Measurements from ENCODE around the gene CISH. TPM values are rescaled to one million over a fixed set of nuclear protein-coding genes. Genes with fewer than 3 reads are reported as not detected.

The CISH gene
- total and polyA plus RNA-seq, 2 of the 4 experiments (the other 2 are of a cell fraction): 0.90 to 4.0 TPM

GRCh38 chr3:50633230-50633790 lies 21.7 kb upstream of the CISH start:
- no peaks in the 10 kb centered on the region for H3K4me1 ChIP-seq (ENCODE audit: control insufficient read depth, insufficient read depth, low read length)
- H2AK5ac ChIP-seq (ENCODE audit: low read depth, low read length): no peak overlapping the region
- H2AFZ ChIP-seq (replicated peaks; ENCODE audit: low read length, poor library complexity): no peak overlapping the region
- 100% methylated on average over 1 of the region's 5 CpGs; no CpG with 5 or more reads in 1 of the 2 experiments for WGBS, 2 experiments (ENCODE audit: extremely low coverage in 2 of 2, insufficient read length in 1 of 2)
- no peak overlapping the region for H3K9ac ChIP-seq (ENCODE audit: low read depth, low read length)
- no peak overlapping the region for H4K8ac ChIP-seq (ENCODE audit: low read depth in 2 of 2, low read length in 2 of 2)
- H3K27ac ChIP-seq (ENCODE audit: insufficient read depth, low read length): no peak overlapping the region
- H3K4me3 ChIP-seq (ENCODE audit: insufficient read depth, low read depth, low read length): no peak overlapping the region
- DNase-seq (no peak), ATAC-seq (ENCODE audit: low read depth) (no peak)
- intact Hi-C loops (cut with micrococcal nuclease) (no loop called here), in situ Hi-C loops (cut with MboI; ENCODE audit: low sequenced_read_pairs) (no loop called here), dilution Hi-C loops (cut with HindIII; ENCODE audit: low sequenced_read_pairs, unreplicated experiment) (no loop called here)
- H3K14ac ChIP-seq (replicated peaks; ENCODE audit: low read depth, low read length): no peak overlapping the region
- H2BK120ac ChIP-seq (ENCODE audit: low read depth, low read length): no peak overlapping the region
- no peak overlapping the region for H4K5ac ChIP-seq (ENCODE audit: low read depth, low read length)
- CTCF ChIA-PET: no interaction called here
- BruUV-seq (replicated peaks): no TSS peak
- no peak overlapping the region for H3K18ac ChIP-seq (ENCODE audit: low read depth, low read length)
- H3K23ac ChIP-seq (ENCODE audit: low read depth, low read length): no peak overlapping the region
- no peaks in the 10 kb centered on the region for H3K9me3 ChIP-seq (ENCODE audit: control insufficient read depth, insufficient read depth, low read length)
- no peak overlapping the region for H2BK5ac ChIP-seq (ENCODE audit: low read depth, low read length, poor library complexity, severe bottlenecking)
- no peak overlapping the region for H3K4me2 ChIP-seq (ENCODE audit: low read depth, low read length)
- H3K79me1 ChIP-seq (ENCODE audit: low read depth in 1 of 2, low read length in 2 of 2): no peaks in the 10 kb centered on the region
- no peak for TF ChIP-seq CEBPB (IDR thresholded peaks at IDR 0.05; ENCODE audit: low read depth, low read length)
- no peak for TF ChIP-seq MAFK (IDR thresholded peaks at IDR 0.05; ENCODE audit: low read depth, low read length)
- TF ChIP-seq, protein P1, sequence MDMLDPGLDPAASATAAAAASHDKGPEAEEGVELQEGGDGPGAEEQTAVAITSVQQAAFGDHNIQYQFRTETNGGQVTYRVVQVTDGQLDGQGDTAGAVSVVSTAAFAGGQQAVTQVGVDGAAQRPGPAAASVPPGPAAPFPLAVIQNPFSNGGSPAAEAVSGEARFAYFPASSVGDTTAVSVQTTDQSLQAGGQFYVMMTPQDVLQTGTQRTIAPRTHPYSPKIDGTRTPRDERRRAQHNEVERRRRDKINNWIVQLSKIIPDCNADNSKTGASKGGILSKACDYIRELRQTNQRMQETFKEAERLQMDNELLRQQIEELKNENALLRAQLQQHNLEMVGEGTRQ (IDR thresholded peaks at IDR 0.05; ENCODE audit: low read depth, low read length): no peak
- TF ChIP-seq POLR2A (IDR thresholded peaks at IDR 0.05; ENCODE audit: low read depth, low read length): no peak
- TF ChIP-seq RFX5 (IDR thresholded peaks at IDR 0.05; ENCODE audit: low read depth, low read length): no peak
- TF ChIP-seq, protein P2, sequence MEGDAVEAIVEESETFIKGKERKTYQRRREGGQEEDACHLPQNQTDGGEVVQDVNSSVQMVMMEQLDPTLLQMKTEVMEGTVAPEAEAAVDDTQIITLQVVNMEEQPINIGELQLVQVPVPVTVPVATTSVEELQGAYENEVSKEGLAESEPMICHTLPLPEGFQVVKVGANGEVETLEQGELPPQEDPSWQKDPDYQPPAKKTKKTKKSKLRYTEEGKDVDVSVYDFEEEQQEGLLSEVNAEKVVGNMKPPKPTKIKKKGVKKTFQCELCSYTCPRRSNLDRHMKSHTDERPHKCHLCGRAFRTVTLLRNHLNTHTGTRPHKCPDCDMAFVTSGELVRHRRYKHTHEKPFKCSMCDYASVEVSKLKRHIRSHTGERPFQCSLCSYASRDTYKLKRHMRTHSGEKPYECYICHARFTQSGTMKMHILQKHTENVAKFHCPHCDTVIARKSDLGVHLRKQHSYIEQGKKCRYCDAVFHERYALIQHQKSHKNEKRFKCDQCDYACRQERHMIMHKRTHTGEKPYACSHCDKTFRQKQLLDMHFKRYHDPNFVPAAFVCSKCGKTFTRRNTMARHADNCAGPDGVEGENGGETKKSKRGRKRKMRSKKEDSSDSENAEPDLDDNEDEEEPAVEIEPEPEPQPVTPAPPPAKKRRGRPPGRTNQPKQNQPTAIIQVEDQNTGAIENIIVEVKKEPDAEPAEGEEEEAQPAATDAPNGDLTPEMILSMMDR (conservative IDR thresholded peaks at IDR 0.05; ENCODE audit: low read depth, low read length): no peak
- no peak for TF ChIP-seq FOS (IDR thresholded peaks at IDR 0.05; ENCODE audit: low read depth, low read length)
- no peak overlapping the region for H4K91ac ChIP-seq (ENCODE audit: insufficient read depth, low read depth, low read length)
- H2BK15ac ChIP-seq (ENCODE audit: low read depth, low read length): no peak overlapping the region
- H3K36me3 ChIP-seq (ENCODE audit: control insufficient read depth, insufficient read depth, low read length): no peaks in the 10 kb centered on the region
- no peaks in the 10 kb centered on the region for H3K27me3 ChIP-seq (ENCODE audit: control insufficient read depth, insufficient read depth, low read length)
- H3K9me1 ChIP-seq (ENCODE audit: insufficient read depth, low read length): peaks cover 12% of the 10 kb centered on the region
- no peak overlapping the region for H3K56ac ChIP-seq (ENCODE audit: extremely low read depth, insufficient read depth, low read length)
- H2BK20ac ChIP-seq (ENCODE audit: low read depth, low read length): no peak overlapping the region
- H4K20me1 ChIP-seq (ENCODE audit: insufficient read depth, low read length): peaks cover 4% of the 10 kb centered on the region; the same call in 1 of the 2 replicates
- H2AK9ac ChIP-seq (replicated peaks; ENCODE audit: low read depth, low read length, poor library complexity): no peak overlapping the region
- H3K4ac ChIP-seq (ENCODE audit: low read depth, low read length): no peak overlapping the region
- POLR2A ChIA-PET (ENCODE audit: unreplicated experiment): no interaction called here
